Body of pancreas (tissue), 4 donors: ENCODE results near the gene ROBO1.

Source experiments
- CTCF ChIP-seq, 7 experiments: fragments of 450-650 bp in 4 of 7; fragments of 200-600 bp in 3 of 7; sonication (generic) in 3 of 7; IDR thresholded peaks; one replicate each; pipeline ENCODE4 v1.5.1; 2016 to 2019; ENCODE audit warnings: antibody characterized with exemption in 7 of 7
- POLR2A ChIP-seq, 3 donors: fragments of 450-650 bp; IDR thresholded peaks; one replicate each; pipeline ENCODE4 v1.6.1; 2016; ENCODE audit warnings: antibody characterized with exemption in 3 of 3, mild to moderate bottlenecking in 2 of 3

GRCh38 chr3:79178471-79179180, 589.2 kb downstream of the ROBO1 start:
- no peak for TF ChIP-seq CTCF (IDR thresholded peaks at IDR 0.05)
- TF ChIP-seq POLR2A (IDR thresholded peaks at IDR 0.05): no peak
